ENCODE results near the gene OPCML. TPM values are rescaled to one million over a fixed set of nuclear protein-coding genes. Genes with fewer than 3 reads are reported as not detected.

Gene OPCML
- total RNA-seq, 1 donor from 2014 or later = not detected

- H3K27me3 ChIP-seq = no peaks in the 10 kb centered on the region
- intact Hi-C loops (cut with DNase I) = no loop called here
- no peaks in the 10 kb centered on the region for H3K36me3 ChIP-seq
- H3K27ac ChIP-seq = no peak overlapping the region
- DNase-seq (ENCODE audit: low spot score in 2 of 2) = no peak
- TF ChIP-seq CTCF (IDR thresholded peaks at IDR 0.05) = no peak
- H3K9me3 ChIP-seq = no peaks in the 10 kb centered on the region
- no peak overlapping the region for H3K4me3 ChIP-seq
- no peaks in the 10 kb centered on the region for H3K4me1 ChIP-seq
Observed at GRCh38 chr11:133024301-133024700, 508.0 kb downstream of the OPCML start.

DNA sequence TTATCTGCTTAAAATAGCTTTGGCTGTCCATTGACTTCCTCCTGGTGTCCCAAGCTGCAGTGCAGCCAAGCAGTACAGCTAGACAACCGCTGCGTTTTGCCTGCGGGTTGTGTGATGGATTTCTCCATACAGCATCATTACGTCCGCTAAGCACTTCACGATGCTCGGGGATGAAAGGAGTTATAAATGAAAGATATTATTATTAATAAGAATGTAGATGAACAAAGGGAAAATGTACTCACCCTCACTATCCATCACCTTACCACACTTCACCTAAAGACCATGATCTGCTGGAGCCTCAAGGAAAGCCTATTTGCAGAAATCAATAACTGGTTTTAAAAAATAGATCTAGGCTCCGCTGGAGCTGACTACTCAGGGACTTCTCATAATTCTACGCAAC, 509.1 kb downstream of the OPCML start:
- H3K9me3 ChIP-seq = no peaks in the 10 kb centered on the region
- H3K27ac ChIP-seq = no peak overlapping the region
- no peak overlapping the region for H3K4me3 ChIP-seq
- no peaks in the 10 kb centered on the region for H3K4me1 ChIP-seq
- DNase-seq (ENCODE audit: low spot score in 2 of 2) = no peak
- no peaks in the 10 kb centered on the region for H3K27me3 ChIP-seq
- intact Hi-C loops (cut with DNase I) = no loop called here
- H3K36me3 ChIP-seq = no peaks in the 10 kb centered on the region
- TF ChIP-seq CTCF (IDR thresholded peaks at IDR 0.05) = no peak

GRCh38 chr11:133021553-133021952, 510.7 kb downstream of the OPCML start:
- intact Hi-C loops (cut with DNase I) = no loop called here
- no peak for TF ChIP-seq CTCF (IDR thresholded peaks at IDR 0.05)
- Histone ChIP-seq H3K9me3 (no peaks in the 10 kb centered on the region), H3K27ac (no peak overlapping the region), H3K4me1 (no peaks in the 10 kb centered on the region), H3K4me3 (no peak overlapping the region), H3K36me3 (no peaks in the 10 kb centered on the region), H3K27me3 (no peaks in the 10 kb centered on the region)
- DNase-seq (ENCODE audit: low spot score in 2 of 2) = no peak

- Histone ChIP-seq H3K4me1 (no peaks in the 10 kb centered on the region), H3K4me3 (no peak overlapping the region), H3K36me3 (no peaks in the 10 kb centered on the region), H3K27me3 (no peaks in the 10 kb centered on the region), H3K9me3 (no peaks in the 10 kb centered on the region), H3K27ac (no peak overlapping the region)
- DNase-seq (ENCODE audit: low spot score in 2 of 2) = no peak
- intact Hi-C loops (cut with DNase I) = no loop called here
- TF ChIP-seq CTCF (IDR thresholded peaks at IDR 0.05) = no peak
Observed at GRCh38 chr11:133020372-133020714, 512.0 kb downstream of the OPCML start.

GRCh38 chr11:133019545-133020371, 512.5 kb downstream of the OPCML start:
- intact Hi-C loops (cut with DNase I) = no loop called here
- no peaks in the 10 kb centered on the region for H3K27me3 ChIP-seq
- no peaks in the 10 kb centered on the region for H3K9me3 ChIP-seq
- TF ChIP-seq CTCF (IDR thresholded peaks at IDR 0.05) = no peak
- no peak overlapping the region for H3K27ac ChIP-seq
- no peaks in the 10 kb centered on the region for H3K36me3 ChIP-seq
- DNase-seq (ENCODE audit: low spot score in 2 of 2) = no peak
- H3K4me1 ChIP-seq = no peaks in the 10 kb centered on the region
- no peak overlapping the region for H3K4me3 ChIP-seq
